K562 (cell line): Measurements from ENCODE around the gene C1R. TPM values are rescaled to one million over a fixed set of nuclear protein-coding genes. Genes with fewer than 3 reads are reported as not detected.
A peak's percentile ranks its signal among the peaks of the same experiment; 100 is the strongest.

ENCODE experiments used
- ASH1L ChIP-seq: fragments of 450-650 bp; IDR thresholded peaks from 2 replicates; pipeline ENCODE4 v1.6.1; 2018; ENCODE audit warnings: borderline replicate concordance, mild to moderate bottlenecking, low read depth; ENCODE audit not compliant: partially characterized antibody
- BCLAF1 ChIP-seq, 2 experiments: fragments of 450-650 bp in 1 of 2; IDR thresholded peaks; 2 replicates each; pipeline ENCODE4 v1.6.1; 2011 to 2017; ENCODE audit warnings: low read depth in 2 of 2, antibody characterized with exemption in 1 of 2, borderline replicate concordance in 1 of 2, low read length in 1 of 2, mild to moderate bottlenecking in 1 of 2, mixed read lengths in 1 of 2; ENCODE audit not compliant: control insufficient read depth in 1 of 2
- CHD7 ChIP-seq: fragments of 200-600 bp; sonication (generic); IDR thresholded peaks from one replicate; pipeline ENCODE4 v1.6.1; 2012; ENCODE audit warnings: mild to moderate bottlenecking, low read depth, low read length, inconsistent platforms
- GATAD2A ChIP-seq: fragments of 450-650 bp; IDR thresholded peaks from 2 replicates; pipeline ENCODE4 v1.6.1; 2017
- IRF9 ChIP-seq: fragments of 450-650 bp; IDR thresholded peaks from 2 replicates; pipeline ENCODE4 v1.6.1; 2016; ENCODE audit warnings: missing biosample characterization, missing genetic modification characterization
- MCM2 ChIP-seq: fragments of 450-650 bp; IDR thresholded peaks from 2 replicates; pipeline ENCODE4 v1.6.1; 2017; ENCODE audit warnings: low read depth, mild to moderate bottlenecking
- NCOA2 ChIP-seq, 2 experiments: fragments of 450-650 bp; IDR thresholded peaks; 2 replicates each; pipeline ENCODE4 v1.6.1; 2018; ENCODE audit warnings: mild to moderate bottlenecking in 2 of 2, moderate library complexity in 1 of 2; ENCODE audit not compliant: partially characterized antibody in 2 of 2
- SAFB2 ChIP-seq: fragments of 200-400 bp; formaldehyde crosslinking; IDR thresholded peaks from 2 replicates; pipeline ENCODE4 v1.6.1; 2018; ENCODE audit warnings: borderline replicate concordance, low read length, low read depth, moderate library complexity; ENCODE audit not compliant: severe bottlenecking
- SNRNP70 ChIP-seq: fragments of 200-400 bp; formaldehyde crosslinking; optimal IDR thresholded peaks from 2 replicates; pipeline ENCODE3; 2017; ENCODE audit warnings: low read depth, low read length
- TARDBP ChIP-seq: fragments of 450-650 bp; IDR thresholded peaks from 2 replicates; pipeline ENCODE4 v1.6.1; 2016
- ZNF121 ChIP-seq: sonication (generic); formaldehyde crosslinking; conservative IDR thresholded peaks from 2 replicates; pipeline ENCODE4 v1.8.0; 2022; ENCODE audit warnings: missing genetic modification reagents
- polyA plus RNA-seq, 8 experiments: library from polyadenylated mRNA; depleted of rRNA in 4 of 8; stranded (reverse) in 5 of 8; unstranded in 3 of 8; fragments of >200 nt; fragmentation: Nextera tagmentation in 2 of 8; fragmentation: Illumina TruSeq in 1 of 8; extraction: Ambion mirVana in 2 of 8; extraction: Trizol in 1 of 8; gene quantifications; 2 replicates each; pipeline versions ENCODE4 v1.2.1 to v1.2.3, GENCODE V29; 2011 to 2014; ENCODE audit warnings: inconsistent platforms in 1 of 8, missing spikeins in 1 of 8
- total RNA-seq, 7 experiments: library from RNA; depleted of rRNA in 6 of 7; stranded (reverse); fragments of >200 nt in 6 of 7; fragmentation: Illumina TruSeq in 2 of 7; extraction: Trizol in 2 of 7; gene quantifications; 2 replicates each; pipeline versions ENCODE4 v1.2.1 to v1.2.3, GENCODE V29; 2011 to 2021; ENCODE audit warnings: low replicate concordance in 1 of 7

C1R gene
- total and polyA plus RNA-seq, 9 of the 15 experiments (the other 6 are each of a cell fraction or from before 2014, with no cell fraction given), result 0.07 to 1.0 (median 0.33) TPM; not detected in 1

GRCh38 chr12:7108003-7108795 lies 16.0 kb upstream of the C1R start (continued):
- no peak for TF ChIP-seq IRF9
- TF ChIP-seq SAFB2, result no peak
- no peak for TF ChIP-seq CHD7
- no peak for TF ChIP-seq TARDBP
- TF ChIP-seq MCM2, result no peak
- TF ChIP-seq ZNF121, result peak; percentile 99
- no peak for TF ChIP-seq GATAD2A
- TF ChIP-seq BCLAF1 (IDR thresholded peaks at IDR 0.05; ENCODE audit: borderline replicate concordance in 1 of 2, control insufficient read depth in 1 of 2, low read depth in 2 of 2, low read length in 1 of 2), result no peak
- no peak for TF ChIP-seq ASH1L
- no peak for TF ChIP-seq NCOA2 (IDR thresholded peaks at IDR 0.05; ENCODE audit: partially characterized antibody in 2 of 2)
- no peak for TF ChIP-seq SNRNP70
